Neural crest cell (in vitro differentiated cells): ENCODE results near the gene TBX20. TPM values are rescaled to one million over a fixed set of nuclear protein-coding genes. Genes with fewer than 3 reads are reported as not detected.

Experiments
- DNase-seq: peaks from one replicate; pipeline ENCODE4 v3.0.0; 2021; ENCODE audit warnings: low read depth, mixed read lengths, low spot score
- H3K27ac Mint-ChIP-seq: one replicate; pipeline ENCODE4 v1.8.0; 2021; ENCODE audit warnings: mild to moderate bottlenecking, mixed read lengths; ENCODE audit not compliant: unreplicated experiment
- H3K27me3 Mint-ChIP-seq: 2 replicates; pipeline ENCODE4 v1.8.0; 2021; ENCODE audit warnings: low read depth, mild to moderate bottlenecking, mixed read lengths
- H3K36me3 Mint-ChIP-seq: 2 replicates; pipeline ENCODE4 v1.8.0; 2021; ENCODE audit warnings: low read depth, mild to moderate bottlenecking, mixed read lengths
- H3K4me1 Mint-ChIP-seq: 2 replicates; pipeline ENCODE4 v1.8.0; 2021; ENCODE audit warnings: mixed read lengths
- H3K4me3 Mint-ChIP-seq: one replicate; pipeline ENCODE4 v1.8.0; 2021; ENCODE audit warnings: mild to moderate bottlenecking, mixed read lengths
- H3K9me3 Mint-ChIP-seq: 2 replicates; pipeline ENCODE4 v1.8.0; 2021; ENCODE audit warnings: mixed read lengths
- CTCF ChIP-seq: fragments of 200-600 bp; sonication (generic); conservative IDR thresholded peaks from 2 replicates; pipeline ENCODE4 v1.5.0; 2021; ENCODE audit warnings: antibody characterized with exemption, mild to moderate bottlenecking
- total RNA-seq: library from RNA; stranded (reverse); gene quantifications from 2 replicates; pipeline ENCODE4 v1.2.1, GENCODE V29; 2021

The TBX20 gene
- total RNA-seq, 1 donor from 2014 or later: 4.6 TPM

DNA sequence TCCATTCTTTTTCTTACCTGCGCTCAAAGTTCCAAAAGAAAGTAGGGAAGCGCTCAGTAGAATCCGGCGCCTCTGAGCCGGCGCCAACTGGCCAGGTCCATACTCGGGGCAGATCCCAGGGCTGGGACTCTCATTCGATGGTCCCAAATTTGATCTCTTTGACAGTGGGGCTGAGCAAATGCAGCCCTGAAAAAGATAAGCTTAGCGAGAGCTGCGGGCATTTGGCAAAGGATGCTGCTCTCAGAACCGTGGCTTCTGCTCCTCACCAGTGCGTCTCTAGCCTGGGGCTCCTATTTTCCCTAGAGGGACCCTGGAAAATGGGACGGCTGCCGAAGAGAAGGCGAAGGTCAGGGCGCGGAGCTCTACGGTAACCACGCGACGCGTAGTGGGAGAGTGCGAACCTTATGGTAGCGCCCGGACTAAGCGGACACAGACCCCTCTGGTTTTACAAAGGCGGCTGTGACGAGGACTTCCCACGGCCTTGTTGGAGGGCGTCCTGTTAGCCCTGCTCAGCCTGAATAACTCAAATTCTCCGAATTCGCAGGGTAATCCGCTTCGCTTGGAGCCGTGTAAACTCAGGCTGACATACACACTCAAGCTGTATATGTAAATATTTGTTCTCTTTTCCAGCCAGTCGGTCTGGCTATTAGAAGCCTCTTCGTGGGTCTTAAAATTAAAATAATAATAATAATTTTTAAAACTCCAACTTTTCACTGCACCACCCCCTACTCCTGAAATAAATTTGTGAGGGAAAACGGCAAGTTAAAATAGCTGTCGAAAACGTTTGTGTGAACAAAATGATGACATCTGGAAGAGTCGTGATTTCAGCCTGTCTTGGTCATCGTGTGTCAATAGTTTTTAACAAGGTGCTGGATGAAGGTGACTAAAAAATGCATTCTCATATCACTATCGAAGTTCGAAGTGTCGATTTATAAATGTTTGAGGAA lies 869 bp upstream of the TBX20 start:
- H3K4me3 Mint-ChIP-seq: peak overlapping the region; percentile 70
- peaks cover 98% of the 10 kb centered on the region for H3K27me3 Mint-ChIP-seq
- H3K4me1 Mint-ChIP-seq: peaks cover 11% of the 10 kb centered on the region
- no peak overlapping the region for H3K27ac Mint-ChIP-seq
- no peaks in the 10 kb centered on the region for H3K9me3 Mint-ChIP-seq
- H3K36me3 Mint-ChIP-seq: peaks cover 5% of the 10 kb centered on the region
- no peak for DNase-seq
- TF ChIP-seq CTCF: no peak

DNA sequence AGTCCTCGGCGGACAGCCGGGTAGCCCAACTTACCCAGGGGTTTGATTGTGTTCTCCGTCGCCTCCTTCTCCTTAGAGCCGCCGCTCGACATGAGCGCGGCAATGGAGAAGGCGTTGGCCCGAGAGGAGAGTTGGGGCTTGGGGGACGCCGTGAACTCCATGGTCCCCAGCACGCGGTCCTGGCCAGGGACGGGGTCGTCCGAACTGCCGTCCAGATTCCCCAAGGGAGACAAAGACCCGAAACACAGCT lies 515 bp downstream of the TBX20 start:
- Mint-ChIP-seq H3K27ac (no peak overlapping the region), H3K4me3 (peak overlapping the region; percentile 80), H3K36me3 (peaks cover 7% of the 10 kb centered on the region), H3K9me3 (no peaks in the 10 kb centered on the region), H3K27me3 (peaks cover 98% of the 10 kb centered on the region), H3K4me1 (peaks cover 8% of the 10 kb centered on the region)
- no peak for DNase-seq
- TF ChIP-seq CTCF: no peak

GRCh38 chr7:35252612-35253459 lies 1.1 kb downstream of the TBX20 start:
- DNase-seq: no peak

DNA sequence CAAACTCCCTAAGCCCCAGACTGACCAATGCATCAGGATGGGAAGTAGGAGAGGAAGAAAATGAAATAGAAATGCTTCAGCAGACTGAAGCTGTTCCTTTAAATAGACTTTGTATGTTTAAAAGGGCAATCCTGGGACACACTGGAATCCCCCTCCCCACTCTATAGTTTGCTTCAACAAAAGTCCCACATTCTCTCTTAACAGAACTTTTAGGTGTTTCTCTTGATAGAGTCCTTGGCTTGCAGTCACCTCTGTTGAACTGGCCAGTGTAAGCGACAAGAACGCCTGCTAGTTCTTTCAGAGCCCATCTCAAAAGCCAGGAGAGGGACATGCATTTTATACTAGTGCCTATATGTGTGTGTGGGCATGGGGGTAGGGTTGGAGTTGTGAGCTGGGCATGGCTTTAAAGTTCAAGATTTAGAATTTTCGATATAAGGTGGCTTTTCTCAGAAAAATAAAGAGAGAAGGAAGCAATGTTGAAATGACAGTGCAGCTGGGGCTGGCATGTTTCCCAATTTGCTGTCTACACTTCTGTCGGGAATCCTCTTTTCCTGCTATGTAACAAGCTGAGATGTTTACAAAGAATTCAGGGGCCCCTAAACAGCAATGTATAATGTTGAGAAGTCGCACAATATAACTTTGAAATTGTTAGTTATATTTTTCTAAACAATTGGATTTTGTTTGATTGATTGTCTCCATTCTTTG lies 2.1 kb downstream of the TBX20 start:
- Mint-ChIP-seq H3K9me3 (no peaks in the 10 kb centered on the region), H3K27me3 (peaks cover 98% of the 10 kb centered on the region), H3K27ac (no peak overlapping the region), H3K36me3 (peaks cover 7% of the 10 kb centered on the region), H3K4me3 (peak overlapping the region; percentile 62), H3K4me1 (no peaks in the 10 kb centered on the region)
- no peak for DNase-seq
- no peak for TF ChIP-seq CTCF

More at GRCh38 chr7:35252612-35253459, 1.1 kb downstream of the TBX20 start:
- H3K4me3 Mint-ChIP-seq: peak overlapping the region; percentile 80
- peaks cover 98% of the 10 kb centered on the region for H3K27me3 Mint-ChIP-seq
- H3K4me1 Mint-ChIP-seq: peaks cover 7% of the 10 kb centered on the region
- no peak overlapping the region for H3K27ac Mint-ChIP-seq
- H3K36me3 Mint-ChIP-seq: peaks cover 7% of the 10 kb centered on the region
- TF ChIP-seq CTCF: no peak
- H3K9me3 Mint-ChIP-seq: no peaks in the 10 kb centered on the region

- no peaks in the 10 kb centered on the region for H3K4me1 Mint-ChIP-seq
- peaks cover 7% of the 10 kb centered on the region for H3K36me3 Mint-ChIP-seq
- H3K4me3 Mint-ChIP-seq: no peak overlapping the region
These were observed 3.0 kb downstream of the TBX20 start for GRCh38 chr7:35250941-35251340.

More at GRCh38 chr7:35250941-35251340, 3.0 kb downstream of the TBX20 start:
- Mint-ChIP-seq H3K27me3 (peaks cover 97% of the 10 kb centered on the region), H3K27ac (no peak overlapping the region), H3K9me3 (no peaks in the 10 kb centered on the region)
- DNase-seq: no peak
- no peak for TF ChIP-seq CTCF
